NT2/D1 (cell line): ENCODE data around the gene TTC21A.

ENCODE experiments used
- SUZ12 ChIP-seq: IDR thresholded peaks from 2 replicates; pipeline ENCODE4 v1.6.1; 2011; ENCODE audit not compliant: insufficient read length, insufficient read depth; ENCODE audit errors: extremely low read depth
- YY1 ChIP-seq: IDR thresholded peaks from 2 replicates; pipeline ENCODE4 v1.6.1; 2011; ENCODE audit not compliant: insufficient read length, insufficient read depth
- ZNF274 ChIP-seq: IDR thresholded peaks from 2 replicates; pipeline ENCODE4 v1.6.1; 2011; ENCODE audit warnings: mild to moderate bottlenecking, low read depth, low read length

GRCh38 chr3:39134305-39134704 lies 26.8 kb downstream of the TTC21A start:
- TF ChIP-seq SUZ12 (no peak), YY1 (no peak), ZNF274 (no peak)
